ENCODE data around the gene ADSS1. TPM values are rescaled to one million over a fixed set of nuclear protein-coding genes. Genes with fewer than 3 reads are reported as not detected.

ADSS1 gene
- total RNA-seq, 1 donor from 2014 or later, result 0.66 TPM

- intact Hi-C loops (cut with micrococcal nuclease), result loop anchor here (5.0 kb wide), 1 partner anchor 35 kb away; the partner anchor contains the start of gene ADSS1
Measured at GRCh38 chr14:104686624-104687517, 37.2 kb upstream of the ADSS1 start.

GRCh38 chr14:104687601-104688504, 36.2 kb upstream of the ADSS1 start:
- intact Hi-C loops (cut with micrococcal nuclease), result loop anchor here (2.0 to 5.0 kb wide), 2 partner anchors 34 to 65 kb away; partner anchors contain the start of genes ADSS1 and SIVA1

DNA sequence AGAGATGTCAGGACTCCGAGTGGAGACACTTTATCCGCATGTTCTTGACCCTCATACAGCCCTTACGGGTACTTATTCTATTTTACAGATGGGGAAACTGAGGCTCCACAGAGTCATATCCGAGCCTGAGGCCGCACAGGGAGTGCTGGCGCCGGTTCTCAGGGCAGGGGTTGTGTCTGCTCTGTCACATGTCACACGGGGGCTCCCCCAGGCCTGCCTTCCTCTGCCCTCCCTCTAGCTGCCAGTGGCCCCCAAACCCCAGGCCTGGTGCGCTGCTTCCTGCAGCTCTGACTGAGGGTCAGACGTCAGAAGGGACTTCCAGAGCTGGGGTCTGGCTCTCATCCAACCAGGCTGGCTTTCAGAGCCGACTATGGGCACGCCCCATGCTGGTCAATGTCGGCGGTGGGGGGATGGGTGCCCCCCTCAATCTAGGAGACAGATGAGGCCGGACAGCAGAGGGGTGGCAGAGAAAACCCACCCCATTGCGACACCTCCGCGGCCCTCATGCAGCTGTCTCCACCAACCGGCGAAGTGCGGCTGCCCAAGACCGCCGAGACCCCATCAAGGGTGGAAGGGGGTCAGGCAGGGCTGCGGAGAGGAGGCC, 35.4 kb upstream of the ADSS1 start:
- intact Hi-C loops (cut with micrococcal nuclease), result loop anchor here (1.0 to 5.0 kb wide), 5 partner anchors 11 to 188 kb away; partner anchors contain the start of genes ADSS1 and SIVA1

- intact Hi-C loops (cut with micrococcal nuclease), result loop anchor here (1.0 to 5.0 kb wide), 5 partner anchors 12 to 187 kb away; partner anchors contain the start of genes ADSS1 and SIVA1
Measured at GRCh38 chr14:104689109-104689880, 34.7 kb upstream of the ADSS1 start, which contains the start of gene INF2. TSS of gene INF2 (plus strand) at chr14:104689618. CDS start at chr14:104701366, 11,748 bp downstream.

DNA sequence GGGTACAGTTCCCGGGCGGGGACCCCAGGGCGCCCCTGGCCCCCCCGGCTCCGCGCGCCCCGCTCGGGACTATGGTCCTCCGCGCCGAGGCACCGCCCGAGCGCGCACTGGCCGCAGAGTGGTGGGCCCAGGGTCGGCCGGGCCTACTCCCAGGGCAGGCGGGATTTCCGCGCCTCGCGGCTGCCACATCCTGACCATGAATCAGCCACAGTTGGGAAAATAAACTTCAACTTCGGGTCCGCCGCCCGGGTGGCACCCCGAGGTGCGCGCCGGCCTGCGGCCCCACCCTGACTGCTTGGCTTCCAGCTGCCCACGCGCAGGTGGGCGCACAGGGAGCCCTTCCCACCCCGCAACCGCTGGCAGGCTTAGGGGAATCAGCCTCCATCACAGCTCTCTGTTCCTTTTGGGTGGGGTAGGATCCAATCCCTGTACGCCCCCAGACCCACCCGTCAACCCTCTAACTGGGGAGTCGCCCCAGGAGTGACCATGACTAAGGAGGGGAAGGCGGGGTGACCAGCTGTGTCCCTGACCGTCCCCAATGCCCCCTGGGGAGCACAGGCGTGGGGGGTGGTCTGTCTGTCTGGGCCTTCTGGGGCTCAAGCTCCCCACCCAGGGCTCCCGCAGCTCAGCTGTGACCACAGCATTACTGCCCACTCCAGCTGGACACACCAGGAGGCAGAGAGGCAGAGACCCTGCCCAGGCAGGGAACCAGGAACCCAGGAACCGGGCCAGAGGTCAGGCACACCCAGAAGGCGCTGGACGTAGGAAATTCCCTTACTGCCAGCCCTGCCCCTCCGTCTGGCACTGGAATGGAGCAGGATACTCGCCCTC, 33.9 kb upstream of the ADSS1 start:
- intact Hi-C loops (cut with micrococcal nuclease), result loop anchor here (1.0 to 5.0 kb wide), 5 partner anchors 13 to 186 kb away; partner anchors contain the start of genes ADSS1 and SIVA1

DNA sequence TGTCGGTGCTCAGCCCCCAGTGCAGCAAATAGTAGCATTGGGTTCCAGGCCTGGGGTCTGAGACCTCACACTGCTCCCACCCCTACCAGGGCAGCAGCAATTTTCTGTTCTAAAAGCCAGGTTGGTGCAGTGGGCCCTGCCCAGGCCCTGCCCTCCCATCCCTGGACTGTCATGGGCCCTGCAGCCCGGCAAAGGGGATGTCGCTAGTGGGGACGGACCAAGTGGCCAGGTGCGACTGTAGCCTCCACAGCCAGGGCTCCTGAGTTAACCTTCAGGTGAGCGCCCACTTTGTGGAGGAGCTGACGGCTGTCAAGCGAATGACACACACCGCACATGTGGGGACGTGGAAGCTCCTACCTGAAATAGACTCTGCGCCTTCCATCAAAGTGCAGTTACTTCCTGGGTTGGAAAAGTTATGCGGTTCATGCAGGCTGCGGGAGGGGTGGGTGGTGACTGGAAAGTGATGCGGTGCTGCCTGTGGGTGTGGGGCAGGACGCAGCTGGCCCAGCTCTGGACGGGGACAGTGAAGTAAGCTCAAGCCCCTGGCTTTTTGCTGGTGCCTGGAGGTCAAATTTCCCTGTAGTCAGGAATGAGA, 33.1 kb upstream of the ADSS1 start:
- intact Hi-C loops (cut with micrococcal nuclease), result no loop called here

DNA sequence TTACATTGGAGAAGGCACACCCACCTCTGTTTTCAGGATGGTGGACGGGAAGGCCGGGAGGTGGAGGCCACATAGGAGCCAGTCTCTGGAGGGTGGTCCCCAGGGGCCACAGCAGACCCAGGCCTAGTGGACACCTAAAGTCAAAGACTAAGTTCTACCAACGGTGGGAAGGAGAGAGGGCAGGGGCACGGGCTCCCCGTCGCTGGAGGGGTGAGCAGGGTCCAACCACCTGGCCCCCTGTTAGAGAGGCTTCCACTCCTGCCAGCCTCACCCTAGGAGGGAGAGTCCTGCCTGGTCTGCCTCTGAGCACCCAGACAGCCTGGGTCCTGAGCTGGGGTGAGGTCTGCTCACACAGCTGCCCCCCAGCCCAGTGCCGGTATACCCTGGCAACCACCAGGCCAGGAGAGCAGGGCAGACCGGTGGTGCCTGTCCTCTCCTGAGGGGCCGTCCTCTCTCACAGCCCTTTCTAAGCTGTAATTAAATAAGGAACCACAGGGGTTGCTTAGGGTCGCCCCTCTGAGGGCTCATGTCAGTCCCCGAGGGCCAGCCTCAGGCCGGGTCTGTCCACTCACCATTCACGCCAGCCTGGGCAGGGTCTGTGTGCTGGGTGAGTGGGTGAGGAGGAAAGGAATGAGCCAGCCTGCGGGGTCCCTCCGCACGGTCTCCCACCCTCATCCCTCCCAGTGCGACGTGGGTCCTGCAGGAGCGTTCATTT, 32.3 kb upstream of the ADSS1 start:
- intact Hi-C loops (cut with micrococcal nuclease), result no loop called here

DNA sequence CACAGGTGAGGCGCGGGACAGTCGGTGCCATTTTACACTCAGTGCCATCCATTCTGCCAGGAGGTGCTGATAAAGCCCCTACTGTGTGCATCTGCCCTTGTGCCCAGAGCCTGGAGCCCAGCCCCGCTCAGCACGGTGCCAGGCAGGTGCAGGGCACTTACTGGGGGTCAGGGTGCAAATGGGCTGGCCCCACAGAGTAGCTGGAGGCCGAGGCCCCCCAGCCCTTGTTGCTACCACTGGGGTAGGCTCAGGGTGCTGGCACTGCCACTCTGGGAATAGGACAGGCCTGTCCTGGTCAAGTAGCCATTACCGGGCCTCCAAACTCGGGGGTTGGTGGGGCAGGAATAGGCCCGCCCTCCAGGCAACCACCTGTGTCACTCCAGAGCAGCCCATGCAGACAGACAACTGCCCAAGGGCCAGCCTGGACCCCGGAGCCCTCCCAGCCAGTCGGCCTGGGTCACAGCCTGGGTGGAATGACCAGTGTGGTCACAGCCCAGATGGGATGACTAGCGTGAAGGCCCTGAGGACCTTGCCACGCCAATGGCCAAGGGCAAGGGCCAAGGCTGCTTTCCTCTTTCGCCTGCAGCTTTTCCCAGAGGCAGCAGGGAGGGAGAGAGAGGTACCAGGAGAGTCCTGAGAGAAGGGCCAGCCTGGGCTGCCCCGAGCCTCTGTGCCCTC, 31.6 kb upstream of the ADSS1 start:
- intact Hi-C loops (cut with micrococcal nuclease), result no loop called here

- intact Hi-C loops (cut with micrococcal nuclease), result no loop called here
Measured at GRCh38 chr14:104692939-104693315, 31.1 kb upstream of the ADSS1 start.

DNA sequence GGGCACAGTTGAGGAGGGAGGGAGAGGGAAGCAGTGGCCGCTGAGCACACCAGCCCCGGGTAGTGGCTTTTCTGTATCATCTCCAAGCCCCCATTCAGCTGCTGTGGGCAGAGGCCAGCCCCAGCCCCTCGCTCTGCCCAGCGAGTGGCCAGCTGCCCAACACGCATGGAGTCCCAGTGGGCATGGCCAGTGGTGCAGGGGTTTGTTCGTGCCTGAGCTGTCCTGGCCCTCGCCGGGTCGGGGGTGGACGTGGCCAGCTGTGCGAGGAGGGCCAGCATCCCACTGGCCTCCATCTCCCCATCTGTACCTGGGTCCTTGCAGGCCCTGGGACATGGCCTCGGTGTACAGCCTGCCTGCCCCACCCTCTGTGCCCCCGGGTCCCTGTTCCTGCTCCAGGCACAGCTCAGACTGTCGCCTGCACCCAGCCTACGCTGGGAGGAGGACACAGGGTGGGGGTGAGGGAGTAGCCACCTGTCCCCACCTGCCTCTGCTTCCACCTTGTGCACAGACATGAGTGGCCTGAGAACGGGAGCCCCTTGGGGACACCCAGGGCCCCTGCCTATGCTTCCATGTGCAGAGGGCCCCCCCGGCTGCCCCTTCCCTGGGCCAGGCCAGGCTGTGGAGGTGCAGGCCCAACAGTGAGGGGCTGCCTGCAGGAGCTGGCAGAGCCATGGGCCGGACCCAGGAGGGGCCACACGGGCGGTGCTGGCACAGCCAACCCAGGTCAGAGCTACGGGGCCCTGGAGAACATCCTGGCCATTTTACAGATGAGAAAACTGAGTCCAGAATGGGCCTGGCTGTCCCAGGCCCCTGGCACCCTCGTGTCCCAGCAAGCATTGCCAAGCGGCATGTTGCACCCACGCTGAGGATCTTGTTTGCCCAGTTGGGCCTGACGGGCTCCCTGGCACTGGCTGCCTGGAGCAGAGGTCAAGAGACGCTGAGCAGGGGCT, 30.3 kb upstream of the ADSS1 start:
- intact Hi-C loops (cut with micrococcal nuclease), result no loop called here

DNA sequence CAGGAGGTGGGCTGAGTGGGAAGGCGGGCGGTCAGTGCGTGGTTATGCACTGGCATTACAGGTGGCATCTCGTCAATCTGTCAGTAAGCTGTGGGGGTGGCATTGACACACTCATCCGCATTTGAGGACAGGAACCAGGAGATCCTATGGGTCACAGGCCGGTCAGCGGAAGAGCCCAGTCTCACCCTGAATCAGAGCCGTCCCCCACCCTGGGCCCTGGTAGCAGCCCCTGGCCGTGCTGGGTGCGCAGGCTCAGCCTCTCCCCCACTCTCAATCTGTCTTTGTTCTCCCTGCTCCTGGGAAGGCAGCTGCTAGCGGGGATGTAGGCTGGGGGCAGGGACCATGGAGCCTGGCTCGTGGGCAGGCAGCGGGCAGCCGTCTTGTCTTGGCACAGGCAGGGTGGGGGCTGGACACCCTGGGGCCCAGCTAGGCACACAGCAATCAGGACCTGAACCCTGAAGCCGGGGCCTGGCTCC, 29.5 kb upstream of the ADSS1 start:
- intact Hi-C loops (cut with micrococcal nuclease), result no loop called here

DNA sequence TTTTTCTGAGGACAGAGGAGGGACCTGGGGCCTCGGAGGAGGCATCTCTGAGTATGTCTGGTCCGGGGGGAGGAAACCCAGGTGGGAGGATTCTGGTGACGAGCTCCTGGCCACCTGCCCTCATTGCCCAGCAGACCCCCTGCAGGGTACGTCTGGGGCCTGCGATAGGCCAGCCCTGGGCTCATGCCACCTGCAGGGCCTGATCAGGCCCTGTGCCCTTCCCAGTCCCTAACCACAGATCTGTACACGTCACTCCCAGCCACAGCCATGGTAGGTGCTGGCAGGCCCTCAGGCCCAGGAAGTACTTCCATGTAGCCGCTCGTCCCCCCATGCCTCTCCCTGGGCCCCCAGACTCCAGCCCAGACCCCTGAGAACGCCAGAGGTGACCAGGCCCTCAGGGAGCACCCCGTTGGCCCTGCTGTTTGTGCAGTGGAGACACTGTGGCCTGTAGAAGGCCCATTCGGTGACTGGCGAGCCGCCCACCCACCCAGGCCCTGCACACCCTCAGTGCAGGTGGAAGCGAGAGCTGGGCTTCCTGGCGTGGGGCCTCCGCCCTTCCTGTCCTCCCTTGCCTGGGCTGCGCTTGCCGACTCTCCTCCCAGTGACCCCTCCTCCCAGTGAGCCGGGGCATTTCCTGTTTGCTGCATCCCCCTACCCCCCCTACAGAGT, 28.9 kb upstream of the ADSS1 start:
- intact Hi-C loops (cut with micrococcal nuclease), result no loop called here

- intact Hi-C loops (cut with micrococcal nuclease), result no loop called here
Measured at GRCh38 chr14:104695660-104696000, 28.4 kb upstream of the ADSS1 start.

- intact Hi-C loops (cut with micrococcal nuclease), result no loop called here
Measured at GRCh38 chr14:104696671-104697316, 27.2 kb upstream of the ADSS1 start.

DNA sequence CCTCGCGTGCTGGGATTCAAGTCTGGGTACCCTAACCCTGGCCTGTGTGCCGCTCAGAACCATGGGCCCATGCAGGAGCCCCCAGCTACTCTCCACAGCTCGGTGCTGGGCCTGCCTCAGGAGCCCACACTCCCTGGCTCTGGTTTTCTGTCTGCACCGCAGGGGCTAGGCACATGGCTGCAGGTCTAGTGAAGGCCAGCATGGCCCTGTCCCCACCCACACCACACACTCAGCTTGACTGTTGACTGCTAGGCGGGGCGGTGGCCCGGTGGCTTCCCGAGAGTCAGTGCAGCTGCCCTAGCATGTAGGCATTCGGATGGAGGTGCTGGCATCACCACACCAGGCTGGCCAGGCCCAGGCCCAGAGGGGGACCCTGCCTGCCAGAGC, 26.7 kb upstream of the ADSS1 start:
- intact Hi-C loops (cut with micrococcal nuclease), result no loop called here
